Stomach (tissue), 9 donors: Measurements from ENCODE around the gene NAT16. TPM values are rescaled to one million over a fixed set of nuclear protein-coding genes. Genes with fewer than 3 reads are reported as not detected.

Experiments
- DNase-seq, 2 donors: peaks; one replicate each; pipeline versions ENCODE4 v3.0.0 to v3.0.0-alpha.2; 2013 to 2019
- H3K27ac ChIP-seq, 5 donors: fragments of 200-600 bp in 4 of 5; sonication (generic) in 4 of 5; one replicate each; pipeline ENCODE4 v1.5.1; 2013 to 2019; ENCODE audit warnings: mild to moderate bottlenecking in 1 of 5, moderate library complexity in 1 of 5
- H3K27me3 ChIP-seq, 3 donors: fragments of 200-600 bp; sonication (generic); one replicate each; pipeline ENCODE4 v1.5.1; 2017 to 2019; ENCODE audit warnings: mixed run types in 1 of 3
- H3K36me3 ChIP-seq, 4 donors: fragments of 200-600 bp; sonication (generic); 1 replicate in 3 of 4; 2 replicates in 1 of 4; pipeline ENCODE4 v1.5.1; 2016 to 2019
- H3K4me1 ChIP-seq, 4 donors: fragments of 200-600 bp; sonication (generic); one replicate each; pipeline ENCODE4 v1.5.1; 2016 to 2019
- H3K4me3 ChIP-seq, 4 donors: fragments of 200-600 bp; sonication (generic) in 3 of 4; one replicate each; pipeline ENCODE4 v1.5.1; 2016 to 2019; ENCODE audit warnings: mild to moderate bottlenecking in 1 of 4
- H3K9me3 ChIP-seq, 4 donors: fragments of 200-600 bp; sonication (generic); one replicate each; pipeline ENCODE4 v1.5.1; 2016 to 2019
- CTCF ChIP-seq, 7 experiments: fragments of 450-650 bp in 4 of 7; fragments of 200-600 bp in 3 of 7; sonication (generic) in 3 of 7; IDR thresholded peaks; one replicate each; pipeline ENCODE4 v1.5.1; 2016 to 2019; ENCODE audit warnings: antibody characterized with exemption in 7 of 7, control low read depth in 2 of 7, mild to moderate bottlenecking in 1 of 7
- EP300 ChIP-seq: sonication (generic); formaldehyde crosslinking; IDR thresholded peaks from one replicate; pipeline ENCODE4 v1.6.1; 2017; ENCODE audit warnings: antibody characterized with exemption
- POLR2A ChIP-seq, 4 donors: fragments of 450-650 bp; IDR thresholded peaks; one replicate each; pipeline ENCODE4 v1.6.1; 2016; ENCODE audit warnings: antibody characterized with exemption in 4 of 4, control low read depth in 2 of 4, mild to moderate bottlenecking in 1 of 4, moderate library complexity in 1 of 4
- POLR2AphosphoS5 ChIP-seq, 3 donors: sonication (generic); formaldehyde crosslinking; IDR thresholded peaks; one replicate each; pipeline ENCODE4 v1.6.1; 2016; ENCODE audit warnings: antibody characterized with exemption in 3 of 3
- WGBS, 5 donors: extraction: QIAGEN DNeasy Blood & Tissue Kit in 3 of 5; methylation state at CpG; one replicate each; pipeline versions ENCODE4 v1.1.5 to v1.1.7; 2013 to 2018; 5-methylcytosine and 5-hydroxymethylcytosine counted together
- intact Hi-C: fragments of 100-400 bp; cut with DNase I; formaldehyde crosslinking; loops from one replicate; pipeline ENCODE4 v1.15.1; 2023; ENCODE audit warnings: low total_unique reads
- polyA plus RNA-seq, 3 donors: library from polyadenylated mRNA; stranded (reverse); fragments of 200-250 nt; gene quantifications; one replicate each; pipeline ENCODE4 v1.2.3, GENCODE V29; 2013
- total RNA-seq, 5 donors: library from RNA; depleted of rRNA; stranded (reverse); fragments of >200 nt; gene quantifications; one replicate each; pipeline versions ENCODE4 v1.1.0 to v1.2.3, GENCODE V29; 2014 to 2016
- donor health status: healthy with polysubstance abuse.
- donor health status: Bipolar disorder and iron deficiency.
- donor health status: healthy.

Gene NAT16
- total and polyA plus RNA-seq, 8 donors: 0.05 TPM; not detected in 7

GRCh38 chr7:101154693-101155102 lies 25.4 kb downstream of the NAT16 start:
- TF ChIP-seq CTCF (IDR thresholded peaks at IDR 0.05) (no peak), EP300 (no peak), POLR2A (IDR thresholded peaks at IDR 0.05) (no peak), POLR2AphosphoS5 (IDR thresholded peaks at IDR 0.05) (no peak)
- Histone ChIP-seq H3K27ac (peak overlapping the region; percentile 46 to 81 (median 69)), H3K4me1 (peaks cover 10 to 26% (median 18%) of the 10 kb centered on the region in 4 donors), H3K9me3 (no peaks in the 10 kb centered on the region), H3K27me3 (peaks cover 0 to 11% (median 0%) of the 10 kb centered on the region in 3 donors), H3K36me3 (peaks cover 10 to 32% (median 29%) of the 10 kb centered on the region in 4 donors), H3K4me3 (peak overlapping the region; percentile 90 to 96 (median 92))
- intact Hi-C loops: no loop called here
- 0 to 4% (median 1%) methylated on average over 8 to 33 of the region's 34 CpGs for WGBS, 5 donors
- DNase-seq: peak in 1 of 2 donors; percentile 53

- peaks cover 10 to 26% (median 18%) of the 10 kb centered on the region in 4 donors for H3K4me1 ChIP-seq
- TF ChIP-seq POLR2AphosphoS5 (IDR thresholded peaks at IDR 0.05) (peak; percentile 53 to 92 (median 74)), CTCF (IDR thresholded peaks at IDR 0.05) (no peak)
- WGBS, 5 donors: 3 to 4% (median 4%) methylated on average over 40 to 51 of the region's 51 CpGs
Observed at GRCh38 chr7:101153969-101154692, 26.0 kb downstream of the NAT16 start, which contains the start of gene AP1S1. Gene AP1S1, plus strand, starts transcription at chr7:101154476. Its CDS starts 39 bp downstream, at chr7:101154515.

GRCh38 chr7:101151908-101152651 lies 28.0 kb downstream of the NAT16 start:
- Histone ChIP-seq H3K4me1 (peaks cover 10 to 26% (median 18%) of the 10 kb centered on the region in 4 donors), H3K36me3 (peaks cover 0 to 6% (median 3%) of the 10 kb centered on the region in 4 donors), H3K4me3 (no peak overlapping the region), H3K27me3 (peaks cover 0 to 20% (median 0%) of the 10 kb centered on the region in 3 donors), H3K9me3 (no peaks in the 10 kb centered on the region), H3K27ac (no peak overlapping the region)
- no peak for TF ChIP-seq CTCF (IDR thresholded peaks at IDR 0.05)
- TF ChIP-seq POLR2A (IDR thresholded peaks at IDR 0.05): no peak
- TF ChIP-seq EP300: no peak
- DNase-seq: no peak
- intact Hi-C loops: no loop called here
- WGBS, 5 donors: 55 to 82% (median 77%) methylated on average over 2 of the region's 2 CpGs

More at GRCh38 chr7:101153969-101154692, 26.0 kb downstream of the NAT16 start, which contains the start of gene AP1S1:
- no peaks in the 10 kb centered on the region for H3K9me3 ChIP-seq
- intact Hi-C loops: no loop called here
- H3K4me3 ChIP-seq: peak within 1 kb of the TSS; percentile 90 to 96 (median 92)
- peaks cover 0 to 14% (median 0%) of the 10 kb centered on the region in 3 donors for H3K27me3 ChIP-seq
- H3K36me3 ChIP-seq: peaks cover 10 to 27% (median 24%) of the 10 kb centered on the region in 4 donors
- peak within 1 kb of the TSS; percentile 46 to 81 (median 69) for H3K27ac ChIP-seq
- peak; percentile 95 to 98 for DNase-seq

GRCh38 chr7:101140746-101141382 lies 39.2 kb downstream of the NAT16 start:
- DNase-seq: no peak
- no peak overlapping the region for H3K4me3 ChIP-seq
- TF ChIP-seq CTCF (IDR thresholded peaks at IDR 0.05) (no peak), EP300 (no peak), POLR2A (IDR thresholded peaks at IDR 0.05) (no peak), POLR2AphosphoS5 (IDR thresholded peaks at IDR 0.05) (no peak)
- WGBS, 5 donors: 79 to 84% (median 79%) methylated on average over 4 of the region's 4 CpGs
- H3K27me3 ChIP-seq: peaks cover 0 to 14% (median 0%) of the 10 kb centered on the region in 3 donors
- no peaks in the 10 kb centered on the region for H3K9me3 ChIP-seq
- peaks cover 5 to 28% (median 21%) of the 10 kb centered on the region in 4 donors for H3K4me1 ChIP-seq
- intact Hi-C loops: loop anchor here (5.0 kb wide), 1 partner anchor 141 kb away; no protein-coding TSS in a partner anchor
- no peak overlapping the region for H3K27ac ChIP-seq
- peaks cover 0 to 9% (median 0%) of the 10 kb centered on the region in 4 donors for H3K36me3 ChIP-seq
